ENCODE results near the gene RNF181. TPM values are rescaled to one million over a fixed set of nuclear protein-coding genes. Genes with fewer than 3 reads are reported as not detected.

The RNF181 gene
- total RNA-seq, 2 donors from 2014 or later: 78.8 to 84.2 TPM

GRCh38 chr2:85646166-85646565 is 50.6 kb downstream of the RNF181 start:
- intact Hi-C loops (cut with DNase I, micrococcal nuclease): no loop called here
- ATAC-seq (no peak), DNase-seq (no peak)

Other genes with a start within 250 kb of the RNF181 start
- gene RETSAT, start 241.2 kb upstream of the RNF181 start, total RNA-seq: 100 to 1,000 TPM; 245 to 291 TPM
- gene ELMOD3, start 241.0 kb upstream of the RNF181 start, total RNA-seq: 10 to 100 TPM; 18.3 to 19.6 TPM
- gene CAPG, start 185.4 kb upstream of the RNF181 start, total RNA-seq: 10 to 100 TPM; 97.7 to 98.2 TPM
- 1 to 10 TPM; 4.7 to 6.3 TPM for gene SH2D6, start 177.0 kb upstream of the RNF181 start, total RNA-seq
- gene MAT2A, start 56.6 kb upstream of the RNF181 start, total RNA-seq: 100 to 1,000 TPM; 147 to 173 TPM
- 10 to 100 TPM; 25.1 to 27.8 TPM for gene GGCX, start 34.3 kb upstream of the RNF181 start, total RNA-seq
- gene VAMP8, start 18.2 kb upstream of the RNF181 start, total RNA-seq: 100 to 1,000 TPM; 268 to 282 TPM
- 10 to 100 TPM; 20.1 to 20.4 TPM for gene VAMP5, start 11.3 kb upstream of the RNF181 start, total RNA-seq
- 10 to 100 TPM in 1 of 2 donors, 1 to 10 TPM in 1; 10.0 to 10.8 TPM for gene TMEM150A, start 7.0 kb downstream of the RNF181 start, total RNA-seq
- 10 to 100 TPM; 36.1 to 44.7 TPM for gene C2orf68, start 16.3 kb downstream of the RNF181 start, total RNA-seq
- gene USP39, start 20.4 kb downstream of the RNF181 start, total RNA-seq: 10 to 100 TPM; 37.2 TPM
- gene SFTPB, start 72.5 kb downstream of the RNF181 start, total RNA-seq: not detected
- 10 to 100 TPM in 1 of 2 donors, 1 to 10 TPM in 1; 1.4 to 11.8 TPM for gene GNLY, start 98.6 kb downstream of the RNF181 start, total RNA-seq
- gene ATOH8, start 158.2 kb downstream of the RNF181 start, total RNA-seq: 1 to 10 TPM; 3.4 to 4.6 TPM

All from left colon (tissue), 2 donors.